ENCODE results near the gene ANKH.
"Not testable (repeated sequence)": the region's sequence is repeated elsewhere in the genome, so short reads cannot be mapped to it uniquely, and the experiment has no call there.

The ANKH gene

DNA sequence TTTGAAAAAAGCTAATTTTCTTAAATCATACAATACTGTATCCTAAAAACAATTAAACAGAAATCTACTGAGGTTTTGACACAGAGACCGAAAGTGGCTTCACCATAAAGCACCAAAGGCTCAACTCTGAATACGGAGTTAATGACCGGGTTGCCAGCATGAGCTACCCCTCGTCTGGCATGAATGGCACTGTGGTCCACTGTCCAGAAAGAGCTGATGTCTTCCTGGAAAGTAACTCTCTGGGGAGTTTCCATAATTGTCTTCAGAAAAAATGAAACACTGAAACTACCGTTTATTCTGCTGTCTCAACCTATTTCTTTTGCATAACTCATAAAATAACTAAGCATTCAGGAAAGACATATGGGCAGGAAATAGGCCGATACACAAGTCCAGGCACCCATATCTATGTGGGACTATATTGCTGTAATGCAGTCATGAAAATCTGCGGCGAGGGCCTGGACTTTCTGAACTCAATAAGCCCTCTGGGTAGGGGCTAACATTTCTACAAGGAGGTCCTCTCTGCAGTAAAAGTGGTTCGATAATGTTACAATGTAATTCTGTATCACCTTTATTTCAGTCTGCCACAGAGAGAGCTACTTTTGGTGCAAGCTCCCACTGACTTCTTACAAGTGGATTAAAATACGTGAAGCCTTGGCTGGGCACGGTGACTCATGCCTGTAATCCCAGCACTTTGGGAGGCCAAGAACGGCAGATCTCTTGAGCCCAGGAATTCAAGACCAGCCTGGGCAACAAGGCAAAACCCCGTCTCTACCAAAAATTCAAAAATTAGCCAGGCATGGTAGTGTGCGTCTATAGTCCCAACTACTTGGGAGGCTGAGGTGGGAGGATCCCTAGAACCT, 52.4 kb downstream of the ANKH start:
- Histone ChIP-seq H3F3A (ENCODE audit: control insufficient read depth, insufficient read depth) (no peaks in the 10 kb centered on the region), H3K79me2 (ENCODE audit: control insufficient read depth, low read length) (peaks cover 56% of the 10 kb centered on the region), H4K20me1 (ENCODE audit: control insufficient read depth, insufficient read depth, low read depth, low read length) (peaks cover 3% of the 10 kb centered on the region; the same call in 1 of the 2 replicates), H3K36me3 (ENCODE audit: control insufficient read depth, low read length) (no peaks in the 10 kb centered on the region), H3K4me3 (ENCODE audit: low read length) (no peak overlapping the region), H3K27me3 (ENCODE audit: control insufficient read depth, low read length) (no peaks in the 10 kb centered on the region), H3K9me2 (replicated peaks; ENCODE audit: control insufficient read depth, low read length) (no peaks in the 10 kb centered on the region), H3K27ac (ENCODE audit: low read depth, low read length) (no peak overlapping the region), H3K4me1 (ENCODE audit: control insufficient read depth, low read length) (peaks cover 6% of the 10 kb centered on the region), H3K9me3 (ENCODE audit: control insufficient read depth, insufficient read depth, low read length) (no peaks in the 10 kb centered on the region), H3K4me2 (ENCODE audit: low read length) (no peak overlapping the region)
- TF ChIP-seq EZH2phosphoT487 (IDR thresholded peaks at IDR 0.05; ENCODE audit: borderline replicate concordance, low read length), result no peak
- TF ChIP-seq, protein P1, sequence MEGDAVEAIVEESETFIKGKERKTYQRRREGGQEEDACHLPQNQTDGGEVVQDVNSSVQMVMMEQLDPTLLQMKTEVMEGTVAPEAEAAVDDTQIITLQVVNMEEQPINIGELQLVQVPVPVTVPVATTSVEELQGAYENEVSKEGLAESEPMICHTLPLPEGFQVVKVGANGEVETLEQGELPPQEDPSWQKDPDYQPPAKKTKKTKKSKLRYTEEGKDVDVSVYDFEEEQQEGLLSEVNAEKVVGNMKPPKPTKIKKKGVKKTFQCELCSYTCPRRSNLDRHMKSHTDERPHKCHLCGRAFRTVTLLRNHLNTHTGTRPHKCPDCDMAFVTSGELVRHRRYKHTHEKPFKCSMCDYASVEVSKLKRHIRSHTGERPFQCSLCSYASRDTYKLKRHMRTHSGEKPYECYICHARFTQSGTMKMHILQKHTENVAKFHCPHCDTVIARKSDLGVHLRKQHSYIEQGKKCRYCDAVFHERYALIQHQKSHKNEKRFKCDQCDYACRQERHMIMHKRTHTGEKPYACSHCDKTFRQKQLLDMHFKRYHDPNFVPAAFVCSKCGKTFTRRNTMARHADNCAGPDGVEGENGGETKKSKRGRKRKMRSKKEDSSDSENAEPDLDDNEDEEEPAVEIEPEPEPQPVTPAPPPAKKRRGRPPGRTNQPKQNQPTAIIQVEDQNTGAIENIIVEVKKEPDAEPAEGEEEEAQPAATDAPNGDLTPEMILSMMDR (IDR thresholded peaks at IDR 0.05; ENCODE audit: low read depth, low read length, poor library complexity, severe bottlenecking), result no peak

GRCh38 chr5:14817762-14818136, 53.8 kb downstream of the ANKH start:
- H3K79me2 ChIP-seq (ENCODE audit: control insufficient read depth, low read length), result peaks cover 58% of the 10 kb centered on the region
- not testable (repeated sequence) for H3K9me3 ChIP-seq (ENCODE audit: control insufficient read depth, insufficient read depth, low read length); H3K4me1 ChIP-seq (ENCODE audit: control insufficient read depth, low read length); H4K20me1 ChIP-seq (ENCODE audit: control insufficient read depth, insufficient read depth, low read depth, low read length); H3K4me2 ChIP-seq (ENCODE audit: low read length); H3K27ac ChIP-seq (ENCODE audit: low read depth, low read length); H3K4me3 ChIP-seq (ENCODE audit: low read length); H3F3A ChIP-seq (ENCODE audit: control insufficient read depth, insufficient read depth); H3K9me2 ChIP-seq (replicated peaks; ENCODE audit: control insufficient read depth, low read length); H3K36me3 ChIP-seq (ENCODE audit: control insufficient read depth, low read length); H3K27me3 ChIP-seq (ENCODE audit: control insufficient read depth, low read length)

- Histone ChIP-seq H3F3A (ENCODE audit: control insufficient read depth, insufficient read depth) (no peaks in the 10 kb centered on the region), H3K4me3 (ENCODE audit: low read length) (no peak overlapping the region), H4K20me1 (ENCODE audit: control insufficient read depth, insufficient read depth, low read depth, low read length) (peaks cover 3% of the 10 kb centered on the region; the same call in 1 of the 2 replicates), H3K36me3 (ENCODE audit: control insufficient read depth, low read length) (no peaks in the 10 kb centered on the region), H3K9me2 (replicated peaks; ENCODE audit: control insufficient read depth, low read length) (no peaks in the 10 kb centered on the region), H3K4me1 (ENCODE audit: control insufficient read depth, low read length) (peaks cover 11% of the 10 kb centered on the region), H3K27me3 (ENCODE audit: control insufficient read depth, low read length) (no peaks in the 10 kb centered on the region), H3K9me3 (ENCODE audit: control insufficient read depth, insufficient read depth, low read length) (no peaks in the 10 kb centered on the region), H3K27ac (ENCODE audit: low read depth, low read length) (no peak overlapping the region), H3K79me2 (ENCODE audit: control insufficient read depth, low read length) (peaks cover 58% of the 10 kb centered on the region), H3K4me2 (ENCODE audit: low read length) (no peak overlapping the region)
- TF ChIP-seq, protein P1 (IDR thresholded peaks at IDR 0.05; ENCODE audit: low read depth, low read length, poor library complexity, severe bottlenecking), result no peak
- no peak for TF ChIP-seq EZH2phosphoT487 (IDR thresholded peaks at IDR 0.05; ENCODE audit: borderline replicate concordance, low read length)
Measured at GRCh38 chr5:14816999-14817761, 54.4 kb downstream of the ANKH start.

Data from DOHH2 (cell line).